Parathyroid adenoma (tissue), 2 donors: ENCODE results near the gene WNK2.

Source experiments
- H2AFZ ChIP-seq: fragments of 300-600 bp; sonication (generic); one replicate; pipeline ENCODE4 v1.7.0; 2017; ENCODE audit warnings: antibody characterized with exemption, mild to moderate bottlenecking
- H3K27ac ChIP-seq: fragments of 300-600 bp; sonication (generic); one replicate; pipeline ENCODE4 v1.7.0; 2017
- H3K27me3 ChIP-seq: fragments of 300-600 bp; sonication (generic); one replicate; pipeline ENCODE4 v1.7.0; 2017; ENCODE audit warnings: low read length; ENCODE audit not compliant: control insufficient read depth, insufficient read depth
- H3K36me3 ChIP-seq: fragments of 300-600 bp; sonication (generic); one replicate; pipeline ENCODE4 v1.7.0; 2017; ENCODE audit warnings: low read length; ENCODE audit not compliant: control insufficient read depth, insufficient read depth
- H3K4me1 ChIP-seq: fragments of 300-600 bp; sonication (generic); one replicate; pipeline ENCODE4 v1.7.0; 2017; ENCODE audit warnings: control low read depth
- H3K4me2 ChIP-seq: fragments of 300-600 bp; sonication (generic); one replicate; pipeline ENCODE4 v1.7.0; 2017; ENCODE audit warnings: low read length
- H3K4me3 ChIP-seq: fragments of 300-600 bp; sonication (generic); one replicate; pipeline ENCODE4 v1.7.0; 2017; ENCODE audit warnings: low read depth, low read length
- H3K79me2 ChIP-seq: fragments of 300-600 bp; sonication (generic); one replicate; pipeline ENCODE4 v1.7.0; 2017; ENCODE audit warnings: control low read depth
- H3K9ac ChIP-seq: fragments of 300-600 bp; sonication (generic); one replicate; pipeline ENCODE4 v1.7.0; 2017; ENCODE audit warnings: mild to moderate bottlenecking
- H3K9me3 ChIP-seq: fragments of 300-600 bp; sonication (generic); one replicate; pipeline ENCODE4 v1.7.0; 2017; ENCODE audit warnings: low read length; ENCODE audit not compliant: control insufficient read depth
- CTCF ChIP-seq: fragments of 300-600 bp; sonication (generic); IDR thresholded peaks from one replicate; pipeline ENCODE4 v1.7.0; 2017; ENCODE audit warnings: antibody characterized with exemption, mild to moderate bottlenecking
- donor health status: primary hyperparathyroidism.

WNK2 gene

GRCh38 chr9:93203026-93203717, 19.2 kb downstream of the WNK2 start:
- Histone ChIP-seq H3K9ac (no peak overlapping the region), H3K27ac (no peak overlapping the region), H3K9me3 (no peaks in the 10 kb centered on the region), H3K4me3 (no peak overlapping the region), H3K4me1 (peaks cover 12% of the 10 kb centered on the region), H3K79me2 (no peaks in the 10 kb centered on the region), H3K27me3 (no peaks in the 10 kb centered on the region), H3K4me2 (no peak overlapping the region), H2AFZ (no peak overlapping the region), H3K36me3 (no peaks in the 10 kb centered on the region)
- no peak for TF ChIP-seq CTCF

GRCh38 chr9:93203718-93204469, 20.0 kb downstream of the WNK2 start:
- H3K36me3 ChIP-seq: no peaks in the 10 kb centered on the region
- no peak for TF ChIP-seq CTCF
- peaks cover 12% of the 10 kb centered on the region for H3K4me1 ChIP-seq

GRCh38 chr9:93204470-93205043, 20.6 kb downstream of the WNK2 start:
- TF ChIP-seq CTCF: no peak
- Histone ChIP-seq H3K4me3 (no peak overlapping the region), H3K79me2 (no peaks in the 10 kb centered on the region), H3K9ac (no peak overlapping the region), H3K27me3 (no peaks in the 10 kb centered on the region), H3K4me1 (peaks cover 12% of the 10 kb centered on the region), H3K36me3 (no peaks in the 10 kb centered on the region), H3K9me3 (no peaks in the 10 kb centered on the region), H2AFZ (no peak overlapping the region), H3K4me2 (no peak overlapping the region), H3K27ac (no peak overlapping the region)

More at GRCh38 chr9:93203718-93204469, 20.0 kb downstream of the WNK2 start:
- no peak overlapping the region for H3K4me3 ChIP-seq
- H3K9me3 ChIP-seq: no peaks in the 10 kb centered on the region
- no peaks in the 10 kb centered on the region for H3K79me2 ChIP-seq
- H3K9ac ChIP-seq: no peak overlapping the region
- no peak overlapping the region for H3K27ac ChIP-seq
- H3K27me3 ChIP-seq: no peaks in the 10 kb centered on the region
- no peak overlapping the region for H3K4me2 ChIP-seq
- no peak overlapping the region for H2AFZ ChIP-seq

- Histone ChIP-seq H3K4me1 (peaks cover 12% of the 10 kb centered on the region), H3K79me2 (no peaks in the 10 kb centered on the region), H2AFZ (no peak overlapping the region), H3K9ac (no peak overlapping the region), H3K9me3 (no peaks in the 10 kb centered on the region), H3K27me3 (no peaks in the 10 kb centered on the region), H3K4me3 (no peak overlapping the region), H3K27ac (no peak overlapping the region), H3K36me3 (no peaks in the 10 kb centered on the region), H3K4me2 (no peak overlapping the region)
- TF ChIP-seq CTCF: no peak
Observed at GRCh38 chr9:93205045-93205768, 21.3 kb downstream of the WNK2 start.
